BLaER1 treated with 17β-estradiol and CSF1 and Interleukin-3, amounts not matched to agents 10 nM and 100 nM (cell line): ENCODE measurements around the gene EIF6.

ENCODE experiments used
- H3K27ac ChIP-seq, 11 experiments: shearing (Covaris generic); formaldehyde crosslinking; 2 replicates each; pipeline ENCODE4 v1.8.1; 2022
- H3K27me3 ChIP-seq, 11 experiments: shearing (Covaris generic); formaldehyde crosslinking; 2 replicates each; pipeline ENCODE4 v1.8.1; 2022
- H3K36me3 ChIP-seq, 11 experiments: shearing (Covaris generic); formaldehyde crosslinking; 2 replicates each; pipeline ENCODE4 v1.8.1; 2022
- H3K4me1 ChIP-seq, 10 experiments: shearing (Covaris generic); formaldehyde crosslinking; 2 replicates each; pipeline ENCODE4 v1.8.1; 2022
- H3K4me2 ChIP-seq, 11 experiments: shearing (Covaris generic); formaldehyde crosslinking; 2 replicates each; pipeline ENCODE4 v1.8.1; 2022
- H3K4me3 ChIP-seq, 10 experiments: shearing (Covaris generic); formaldehyde crosslinking; 2 replicates each; pipeline ENCODE4 v1.8.1; 2022
- H3K9ac ChIP-seq, 11 experiments: shearing (Covaris generic); formaldehyde crosslinking; 2 replicates each; pipeline ENCODE4 v1.8.1; 2022
- H3K9me3 ChIP-seq, 11 experiments: shearing (Covaris generic); formaldehyde crosslinking; replicated peaks in 1 of 11; 2 replicates each; pipeline ENCODE4 v1.8.1; 2022
- H4K20me1 ChIP-seq, 11 experiments: shearing (Covaris generic); formaldehyde crosslinking; 2 replicates each; pipeline ENCODE4 v1.8.1; 2022
- Cebpa-rat ChIP-seq, 11 experiments: shearing (Covaris generic); IDR thresholded peaks; 2 replicates each; pipeline ENCODE4 v1.8.1; 2022

EIF6 gene

GRCh38 chr20:35326740-35327073 lies 42.1 kb upstream of the EIF6 start:
- TF ChIP-seq Cebpa-rat (IDR thresholded peaks at IDR 0.05), result no peak
- no peak overlapping the region for H3K9ac ChIP-seq
- peaks cover 0 to 62% (median 27%) of the 10 kb centered on the region in 11 experiments; a peak in 16 of 22 replicates for H3K36me3 ChIP-seq
- no peaks in the 10 kb centered on the region for H3K9me3 ChIP-seq
- H3K27me3 ChIP-seq, result no peaks in the 10 kb centered on the region
- peak overlapping the region in 2 of 11 experiments; percentile 49 to 50; a peak in 2 of 22 replicates for H3K27ac ChIP-seq
- no peak overlapping the region for H3K4me3 ChIP-seq
- peaks cover 0 to 35% (median 6%) of the 10 kb centered on the region in 10 experiments; a peak in 10 of 20 replicates for H3K4me1 ChIP-seq
- peak overlapping the region in 4 of 11 experiments; percentile 16 to 67 (median 60); a peak in 6 of 22 replicates for H3K4me2 ChIP-seq
- H4K20me1 ChIP-seq, result 0 out of 22 replicates have a peak, but pooled peaks cover 0 to 7% (median 0%) of the 10 kb centered on the region in 11 experiments

DNA sequence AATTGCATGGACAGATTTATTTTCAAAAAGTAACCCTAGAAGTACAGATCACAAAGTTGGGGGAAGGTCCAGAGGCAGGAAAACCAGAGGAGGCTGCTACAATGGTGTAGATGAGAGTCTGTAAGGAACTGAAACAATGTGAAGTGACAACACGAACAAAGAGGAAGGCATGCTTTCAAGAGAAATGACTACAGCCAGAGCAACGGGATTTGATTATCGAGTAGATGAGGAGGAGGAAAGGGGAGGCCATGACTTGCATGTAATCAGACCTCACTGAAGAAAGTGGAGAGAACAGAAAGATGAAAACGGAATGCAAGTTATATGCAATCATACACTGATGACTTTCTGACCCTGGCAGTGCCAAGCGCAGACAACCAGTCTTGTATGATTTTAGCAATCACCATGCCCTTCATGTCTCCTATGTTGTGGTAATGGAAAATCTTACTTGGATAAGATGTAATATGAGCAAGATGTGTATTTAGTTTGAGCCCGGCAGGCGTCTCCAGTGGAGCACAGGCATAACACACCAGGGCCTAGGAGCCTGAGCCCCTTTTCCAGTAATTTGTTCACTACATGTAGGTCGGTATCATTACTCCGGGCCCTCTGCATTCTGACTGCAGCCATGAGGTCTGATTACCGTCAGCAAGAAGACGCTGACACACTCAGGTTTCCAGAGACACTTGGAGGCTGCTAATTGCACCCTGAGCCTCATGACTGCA lies 41.6 kb upstream of the EIF6 start:
- Histone ChIP-seq H3K27me3 (no peaks in the 10 kb centered on the region), H3K4me2 (peak overlapping the region in 5 of 11 experiments; percentile 26 to 67 (median 54); a peak in 10 of 22 replicates)

DNA sequence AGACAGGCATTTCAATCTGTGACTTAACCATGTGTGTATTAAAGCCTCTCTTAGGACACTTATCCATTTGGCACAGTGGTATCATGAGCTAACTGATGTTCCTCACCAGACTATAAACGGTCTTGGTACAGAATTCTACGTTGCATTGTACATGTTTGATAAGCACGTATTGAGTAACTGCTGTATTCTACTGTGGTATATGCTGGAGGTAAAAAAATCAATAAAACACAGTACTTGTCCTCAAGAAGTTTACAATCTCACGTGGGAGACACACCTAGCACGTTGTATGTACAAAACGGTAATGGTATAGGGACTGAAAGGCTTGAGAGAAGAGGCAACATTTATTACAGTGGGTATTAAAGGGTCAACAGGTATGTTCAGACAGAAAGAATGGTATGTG lies 40.8 kb upstream of the EIF6 start:
- H3K9ac ChIP-seq, result peak overlapping the region in 1 of 11 experiments; percentile 40; a peak in 1 of 22 replicates
- no peak overlapping the region for H3K4me3 ChIP-seq
- 0 out of 22 replicates have a peak, but pooled peaks cover 0 to 7% (median 0%) of the 10 kb centered on the region in 11 experiments for H4K20me1 ChIP-seq
- peak overlapping the region in 4 of 11 experiments; percentile 39 to 56 (median 50); a peak in 6 of 22 replicates for H3K27ac ChIP-seq
- peak overlapping the region in 4 of 11 experiments; percentile 26 to 67 (median 60); a peak in 6 of 22 replicates for H3K4me2 ChIP-seq
- no peak for TF ChIP-seq Cebpa-rat (IDR thresholded peaks at IDR 0.05)
- no peaks in the 10 kb centered on the region for H3K27me3 ChIP-seq
- no peaks in the 10 kb centered on the region for H3K9me3 ChIP-seq
- peaks cover 0 to 64% (median 32%) of the 10 kb centered on the region in 11 experiments; a peak in 15 of 22 replicates for H3K36me3 ChIP-seq
- H3K4me1 ChIP-seq, result peaks cover 0 to 35% (median 6%) of the 10 kb centered on the region in 10 experiments; a peak in 10 of 20 replicates

More for the DNA sequence above, 41.6 kb upstream of the EIF6 start:
- Histone ChIP-seq H3K4me1 (peaks cover 0 to 35% (median 6%) of the 10 kb centered on the region in 10 experiments; a peak in 10 of 20 replicates), H3K4me3 (no peak overlapping the region), H4K20me1 (0 out of 22 replicates have a peak, but pooled peaks cover 0 to 7% (median 0%) of the 10 kb centered on the region in 11 experiments), H3K27ac (peak overlapping the region in 4 of 11 experiments; percentile 39 to 56 (median 50); a peak in 6 of 22 replicates), H3K9ac (peak overlapping the region in 2 of 11 experiments; percentile 11 to 40; a peak in 1 of 22 replicates), H3K36me3 (peaks cover 0 to 64% (median 28%) of the 10 kb centered on the region in 11 experiments; a peak in 16 of 22 replicates), H3K9me3 (no peaks in the 10 kb centered on the region)
- TF ChIP-seq Cebpa-rat (IDR thresholded peaks at IDR 0.05), result no peak

GRCh38 chr20:35320396-35321126 lies 36.0 kb upstream of the EIF6 start:
- H3K4me1 ChIP-seq, result peaks cover 0 to 19% (median 10%) of the 10 kb centered on the region in 10 experiments; a peak in 13 of 20 replicates
- no peak overlapping the region for H3K27ac ChIP-seq
- H3K4me2 ChIP-seq, result no peak overlapping the region
- H4K20me1 ChIP-seq, result peaks cover 0 to 12% (median 0%) of the 10 kb centered on the region in 11 experiments; a peak in 2 of 22 replicates
- TF ChIP-seq Cebpa-rat (IDR thresholded peaks at IDR 0.05), result no peak
- H3K4me3 ChIP-seq, result no peak overlapping the region
- H3K36me3 ChIP-seq, result peaks cover 0 to 51% (median 30%) of the 10 kb centered on the region in 11 experiments; a peak in 13 of 22 replicates
- H3K27me3 ChIP-seq, result no peaks in the 10 kb centered on the region
- H3K9ac ChIP-seq, result no peak overlapping the region
- no peaks in the 10 kb centered on the region for H3K9me3 ChIP-seq

GRCh38 chr20:35319871-35320197 lies 35.3 kb upstream of the EIF6 start:
- Histone ChIP-seq H3K9me3 (no peaks in the 10 kb centered on the region), H3K27ac (no peak overlapping the region), H4K20me1 (peaks cover 0 to 12% (median 0%) of the 10 kb centered on the region in 11 experiments; a peak in 2 of 22 replicates), H3K27me3 (no peaks in the 10 kb centered on the region), H3K4me2 (no peak overlapping the region), H3K9ac (no peak overlapping the region), H3K4me1 (peaks cover 0 to 24% (median 13%) of the 10 kb centered on the region in 10 experiments; a peak in 14 of 20 replicates), H3K4me3 (no peak overlapping the region), H3K36me3 (peaks cover 0 to 45% (median 24%) of the 10 kb centered on the region in 11 experiments; a peak in 12 of 22 replicates)
- no peak for TF ChIP-seq Cebpa-rat (IDR thresholded peaks at IDR 0.05)

GRCh38 chr20:35319192-35319870 lies 34.8 kb upstream of the EIF6 start:
- Histone ChIP-seq H3K36me3 (peaks cover 0 to 48% (median 28%) of the 10 kb centered on the region in 11 experiments; a peak in 15 of 22 replicates), H4K20me1 (peaks cover 0 to 12% (median 0%) of the 10 kb centered on the region in 11 experiments; a peak in 2 of 22 replicates), H3K4me1 (peaks cover 0 to 24% (median 14%) of the 10 kb centered on the region in 10 experiments; a peak in 14 of 20 replicates), H3K27me3 (no peaks in the 10 kb centered on the region), H3K27ac (no peak overlapping the region), H3K4me3 (no peak overlapping the region), H3K9me3 (no peaks in the 10 kb centered on the region), H3K9ac (no peak overlapping the region), H3K4me2 (no peak overlapping the region)
- no peak for TF ChIP-seq Cebpa-rat (IDR thresholded peaks at IDR 0.05)

DNA sequence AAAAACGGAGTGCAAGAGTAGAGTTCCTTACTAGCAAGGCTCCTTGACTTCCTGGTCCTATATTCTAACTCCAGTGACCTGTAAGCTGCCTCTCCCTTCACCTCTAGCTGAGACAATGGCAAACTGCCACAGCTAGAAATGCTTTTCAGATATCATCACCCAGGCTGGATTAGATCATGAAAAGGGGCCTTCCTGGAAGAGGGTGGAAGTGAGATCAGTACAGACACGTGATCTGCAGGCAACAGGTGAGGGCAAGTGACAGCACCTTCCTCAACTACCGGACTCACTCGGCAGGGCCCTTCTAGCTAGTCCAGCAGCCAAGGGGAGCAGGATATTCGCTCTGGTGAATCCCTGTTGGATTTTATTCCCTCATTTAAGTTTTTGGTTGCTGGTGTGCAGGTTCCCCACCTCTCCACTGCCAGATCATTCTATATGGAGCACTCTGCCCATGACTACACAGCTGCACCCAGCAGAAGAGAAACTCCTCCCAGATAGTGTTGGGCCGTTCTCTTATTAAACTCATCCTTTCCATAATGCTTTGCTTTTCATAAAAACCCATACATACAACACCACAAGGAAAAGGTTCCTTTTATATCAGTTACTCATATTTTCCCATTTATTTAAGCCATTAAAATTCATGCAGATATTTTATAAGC lies 34.1 kb upstream of the EIF6 start:
- Histone ChIP-seq H3K36me3 (peaks cover 5 to 54% (median 26%) of the 10 kb centered on the region in 11 experiments; a peak in 16 of 22 replicates), H3K9ac (no peak overlapping the region), H3K4me3 (no peak overlapping the region), H3K9me3 (no peaks in the 10 kb centered on the region), H3K27me3 (no peaks in the 10 kb centered on the region), H4K20me1 (peaks cover 0 to 12% (median 0%) of the 10 kb centered on the region in 11 experiments; a peak in 2 of 22 replicates), H3K4me2 (no peak overlapping the region), H3K4me1 (peaks cover 0 to 24% (median 14%) of the 10 kb centered on the region in 10 experiments; a peak in 14 of 20 replicates), H3K27ac (no peak overlapping the region)
- no peak for TF ChIP-seq Cebpa-rat (IDR thresholded peaks at IDR 0.05)
